GM13976 (cell line): Measurements from ENCODE around the gene NTN3.

Experiments used
- DNase-seq: peaks from one replicate; pipeline ENCODE4 v3.0.0; 2012; ENCODE audit warnings: low spot score
- CTCF ChIP-seq: IDR thresholded peaks from 2 replicates; pipeline ENCODE4 v1.5.1; 2012; ENCODE audit warnings: borderline replicate concordance, mild to moderate bottlenecking; ENCODE audit not compliant: insufficient read depth; ENCODE audit errors: extremely low read depth, missing control alignments, control extremely low read depth
- in situ Hi-C: fragments of 300-500 bp; cut with MboI; formaldehyde crosslinking; loops from one replicate; pipeline ENCODE4 v1.12.0; 2022; ENCODE audit warnings: low sequenced_read_pairs, mixed read lengths, inconsistent platforms; ENCODE audit not compliant: unreplicated experiment

Gene NTN3

GRCh38 chr16:2490190-2491105 is 19.4 kb downstream of the NTN3 start:
- no peak for TF ChIP-seq CTCF
- in situ Hi-C loops: loop anchor here (25.0 kb wide), 1 partner anchor 478 kb away; the partner anchor contains the start of genes NPW and ZNF598
- DNase-seq: no peak

DNA sequence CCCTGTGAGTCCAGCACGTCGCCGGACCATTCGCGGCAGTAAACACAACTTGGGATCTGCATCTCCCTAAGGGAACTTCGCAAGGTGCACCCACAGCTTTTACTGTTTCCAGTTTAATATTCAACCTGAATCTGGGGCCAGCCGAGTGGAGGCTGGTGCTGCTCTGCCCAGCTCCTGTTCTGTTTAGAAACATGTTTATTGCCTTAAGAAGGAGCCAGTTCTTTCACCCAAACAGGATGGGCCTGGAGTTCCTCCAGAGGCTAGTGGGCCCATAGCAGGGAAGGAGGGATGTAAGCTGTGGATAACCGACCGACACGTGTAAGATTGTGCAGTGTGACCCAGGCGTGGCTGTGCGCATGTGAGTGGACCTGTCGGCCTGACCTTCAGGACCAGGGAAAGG is 21.2 kb downstream of the NTN3 start:
- no peak for DNase-seq
- no peak for TF ChIP-seq CTCF
- in situ Hi-C loops: loop anchor here (25.0 kb wide), 1 partner anchor 480 kb away; the partner anchor contains the start of genes NPW and ZNF598

GRCh38 chr16:2493605-2494004 is 22.5 kb downstream of the NTN3 start:
- no peak for TF ChIP-seq CTCF
- in situ Hi-C loops: loop anchor here (25.0 kb wide), 1 partner anchor 481 kb away; the partner anchor contains the start of genes NPW and ZNF598
- no peak for DNase-seq

DNA sequence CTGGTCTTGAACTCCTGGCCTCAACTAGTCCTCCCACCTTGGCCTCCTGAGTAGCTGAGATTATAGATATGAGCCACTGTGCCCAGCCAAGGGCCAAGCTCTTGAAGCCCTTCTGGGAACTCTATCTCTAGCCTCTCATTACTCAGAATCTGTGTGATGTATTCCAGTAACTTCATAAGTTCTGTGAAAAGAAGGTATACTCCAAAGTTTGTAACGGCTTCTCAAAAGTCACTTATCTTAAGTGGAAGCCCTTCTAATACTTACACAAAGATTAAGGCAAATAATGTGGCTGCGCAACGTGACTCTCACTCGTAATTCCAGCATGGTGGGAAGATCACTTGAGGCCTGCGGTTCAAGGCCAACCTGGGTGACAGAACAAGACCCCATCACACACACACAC is 23.5 kb downstream of the NTN3 start:
- in situ Hi-C loops: loop anchor here (25.0 kb wide), 1 partner anchor 482 kb away; the partner anchor contains the start of genes NPW and ZNF598
- no peak for DNase-seq

DNA sequence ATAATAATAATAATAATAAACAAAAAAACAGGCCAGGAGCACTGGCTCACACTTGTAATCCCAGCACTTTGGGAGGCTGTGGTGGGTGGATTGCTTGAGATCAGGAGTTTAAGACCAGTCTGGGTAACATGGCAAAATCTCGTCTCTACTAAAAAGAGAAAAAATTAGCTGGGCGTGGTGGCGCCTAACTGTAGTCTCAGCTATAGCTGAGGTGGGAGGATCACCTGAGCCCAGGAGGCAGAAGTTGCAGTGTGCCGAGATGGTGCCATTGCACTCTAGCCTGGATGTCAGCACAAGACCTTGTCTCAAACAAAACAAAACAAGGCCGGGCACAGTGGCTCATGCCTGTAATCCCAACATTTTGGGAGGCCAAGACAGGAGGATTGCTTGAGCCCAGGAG is 23.9 kb downstream of the NTN3 start:
- in situ Hi-C loops: loop anchor here (25.0 kb wide), 1 partner anchor 483 kb away; the partner anchor contains the start of genes NPW and ZNF598
- no peak for DNase-seq
- TF ChIP-seq CTCF: no peak

More for the DNA sequence above, 23.5 kb downstream of the NTN3 start:
- no peak for TF ChIP-seq CTCF

DNA sequence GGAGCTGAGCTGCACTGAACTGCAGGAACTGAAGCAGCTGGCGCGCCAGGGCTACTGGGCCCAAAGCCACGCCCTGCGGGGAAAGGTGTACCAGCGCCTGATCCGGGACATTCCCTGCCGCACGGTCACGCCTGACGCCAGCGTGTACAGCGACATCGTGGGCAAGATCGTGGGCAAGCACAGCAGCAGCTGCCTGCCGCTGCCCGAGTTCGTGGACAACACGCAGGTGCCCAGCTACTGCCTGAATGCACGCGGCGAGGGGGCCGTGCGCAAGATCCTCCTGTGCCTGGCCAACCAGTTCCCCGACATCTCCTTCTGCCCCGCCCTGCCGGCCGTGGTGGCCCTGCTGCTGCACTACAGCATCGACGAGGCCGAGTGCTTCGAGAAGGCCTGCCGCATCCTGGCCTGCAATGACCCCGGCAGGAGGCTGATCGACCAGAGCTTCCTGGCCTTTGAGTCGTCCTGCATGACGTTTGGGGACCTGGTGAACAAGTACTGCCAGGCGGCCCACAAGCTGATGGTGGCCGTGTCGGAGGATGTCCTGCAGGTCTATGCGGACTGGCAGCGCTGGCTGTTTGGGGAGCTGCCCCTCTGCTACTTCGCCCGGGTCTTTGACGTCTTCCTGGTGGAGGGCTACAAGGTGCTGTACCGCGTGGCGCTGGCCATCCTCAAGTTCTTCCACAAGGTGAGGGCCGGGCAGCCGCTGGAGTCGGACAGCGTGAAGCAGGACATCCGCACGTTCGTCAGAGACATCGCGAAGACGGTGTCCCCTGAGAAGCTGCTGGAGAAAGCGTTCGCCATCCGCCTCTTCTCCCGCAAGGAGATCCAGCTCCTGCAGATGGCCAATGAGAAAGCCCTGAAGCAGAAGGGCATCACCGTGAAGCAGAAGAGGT is 25.4 kb downstream of the NTN3 start:
- no peak for DNase-seq
- in situ Hi-C loops: loop anchor here (25.0 kb wide), 1 partner anchor 484 kb away; the partner anchor contains the start of genes NPW and ZNF598
- no peak for TF ChIP-seq CTCF
